ENCODE data around the gene HRK. TPM values are rescaled to one million over a fixed set of nuclear protein-coding genes. Genes with fewer than 3 reads are reported as not detected.

The HRK gene
- total RNA-seq, 1 experiment from 2014 or later: 3.5 TPM

GRCh38 chr12:116838365-116838764, 42.9 kb downstream of the HRK start:
- TF ChIP-seq FOXJ3 (CRISPR knock-in tag; IDR thresholded peaks at IDR 0.05; ENCODE audit: borderline replicate concordance) (no peak), PREB (CRISPR knock-in tag; IDR thresholded peaks at IDR 0.05; ENCODE audit: borderline replicate concordance) (no peak), NFYB (CRISPR knock-in tag; conservative IDR thresholded peaks at IDR 0.05; ENCODE audit: low read depth) (no peak), GABPB1 (CRISPR knock-in tag; IDR thresholded peaks at IDR 0.05) (no peak)
- no peak for DNase-seq (ENCODE audit: low spot score)
- Mint-ChIP-seq H3K9me3 (no peaks in the 10 kb centered on the region), H3K27me3 (ENCODE audit: low read depth) (no peaks in the 10 kb centered on the region), H3K36me3 (peaks cover 11% of the 10 kb centered on the region), H3K4me3 (no peak overlapping the region), H3K27ac (no peak overlapping the region), H3K4me1 (peaks cover 5% of the 10 kb centered on the region)
- ChIA-PET CTCF (no interaction called here), POLR2A (no interaction called here)
- no peak for ATAC-seq

GRCh38 chr12:116837097-116837496, 44.1 kb downstream of the HRK start:
- peak; percentile 36; the same call in 1 of the 2 replicates for ATAC-seq
- POLR2A ChIA-PET: no interaction called here
- H3K9me3 Mint-ChIP-seq: no peaks in the 10 kb centered on the region

More at GRCh38 chr12:116837097-116837496, 44.1 kb downstream of the HRK start:
- Mint-ChIP-seq H3K4me3 (no peak overlapping the region), H3K27me3 (ENCODE audit: low read depth) (no peaks in the 10 kb centered on the region), H3K36me3 (peaks cover 11% of the 10 kb centered on the region), H3K27ac (peak overlapping the region; percentile 39), H3K4me1 (peaks cover 5% of the 10 kb centered on the region)
- CTCF ChIA-PET: interaction anchor here (1.5 kb wide), 1 partner anchor 26 kb away, joined by 7 read pairs; no protein-coding TSS in a partner anchor
- no peak for DNase-seq (ENCODE audit: low spot score)
- TF ChIP-seq JAZF1 (CRISPR knock-in tag; IDR thresholded peaks at IDR 0.05) (no peak), TCF7 (CRISPR knock-in tag; IDR thresholded peaks at IDR 0.05; ENCODE audit: low read depth) (no peak), ARID4B (CRISPR knock-in tag; IDR thresholded peaks at IDR 0.05; ENCODE audit: borderline replicate concordance) (no peak), ZNF317 (CRISPR knock-in tag; IDR thresholded peaks at IDR 0.05; ENCODE audit: borderline replicate concordance, low read depth) (no peak), FOXK1 (CRISPR knock-in tag; IDR thresholded peaks at IDR 0.05) (no peak), JUN (CRISPR knock-in tag; IDR thresholded peaks at IDR 0.05) (no peak), ZSCAN18 (CRISPR knock-in tag; IDR thresholded peaks at IDR 0.05) (no peak), ZNF121 (CRISPR knock-in tag; IDR thresholded peaks at IDR 0.05) (no peak), NR1H2 (CRISPR knock-in tag; IDR thresholded peaks at IDR 0.05) (no peak), ELF4 (CRISPR knock-in tag; IDR thresholded peaks at IDR 0.05; ENCODE audit: low read depth) (no peak), NR2C2 (CRISPR knock-in tag; IDR thresholded peaks at IDR 0.05) (no peak), ZNF671 (CRISPR knock-in tag; IDR thresholded peaks at IDR 0.05) (no peak), OVOL2 (CRISPR knock-in tag; IDR thresholded peaks at IDR 0.05; ENCODE audit: borderline replicate concordance) (no peak), ZBTB21 (CRISPR knock-in tag; IDR thresholded peaks at IDR 0.05; ENCODE audit: borderline replicate concordance) (no peak), TP53 (CRISPR knock-in tag; IDR thresholded peaks at IDR 0.05) (no peak), CREB1 (CRISPR knock-in tag; IDR thresholded peaks at IDR 0.05) (no peak)
